Medulla oblongata (tissue), 1 donor: Measurements from ENCODE around the gene CNTLN.
"Not testable (repeated sequence)": the region's sequence is repeated elsewhere in the genome, so short reads cannot be mapped to it uniquely, and the experiment has no call there.

Experiments
- DNase-seq: peaks from one replicate; pipeline ENCODE4 v3.0.0-alpha.2; 2015; ENCODE audit errors: extremely low spot score

The CNTLN gene

DNA sequence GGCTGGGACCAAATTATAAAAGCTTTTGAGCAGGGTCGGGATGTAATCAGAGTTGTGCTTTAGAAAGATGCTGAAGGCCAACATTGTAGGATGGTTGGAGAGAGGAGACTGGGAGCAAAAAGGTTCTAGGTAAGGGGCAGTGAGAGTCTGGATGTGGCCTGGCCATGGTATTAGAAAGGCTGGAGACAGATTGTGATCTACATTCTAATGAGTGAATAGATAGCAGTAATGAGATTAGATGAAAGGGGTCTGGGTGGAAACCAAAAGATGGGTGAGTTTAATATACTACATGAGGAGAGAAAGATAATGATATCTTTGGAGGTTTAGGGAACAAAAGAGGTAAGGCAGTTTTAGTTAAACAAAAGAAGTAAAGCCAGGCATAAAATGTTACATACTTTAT, 355.3 kb downstream of the CNTLN start:
- DNase-seq: no peak

DNA sequence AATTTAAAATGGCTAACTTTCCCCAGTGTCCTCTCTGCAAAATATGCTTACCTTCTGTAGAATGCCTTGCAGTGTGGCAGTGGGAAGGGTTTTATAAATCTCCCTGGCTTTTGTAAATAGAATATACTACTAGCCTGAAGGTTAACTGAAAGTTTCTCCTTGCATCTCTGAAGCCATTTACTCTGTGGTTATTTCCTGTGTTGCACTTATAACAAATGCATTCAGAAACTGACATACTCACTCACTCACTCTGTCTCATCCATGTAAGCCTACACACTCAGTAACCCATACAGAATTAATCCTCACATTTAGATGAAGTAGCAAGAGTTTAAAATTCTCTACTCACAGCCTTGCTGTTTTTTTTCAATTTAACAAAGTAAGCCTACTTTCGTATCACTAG, 356.9 kb downstream of the CNTLN start:
- no peak for DNase-seq

DNA sequence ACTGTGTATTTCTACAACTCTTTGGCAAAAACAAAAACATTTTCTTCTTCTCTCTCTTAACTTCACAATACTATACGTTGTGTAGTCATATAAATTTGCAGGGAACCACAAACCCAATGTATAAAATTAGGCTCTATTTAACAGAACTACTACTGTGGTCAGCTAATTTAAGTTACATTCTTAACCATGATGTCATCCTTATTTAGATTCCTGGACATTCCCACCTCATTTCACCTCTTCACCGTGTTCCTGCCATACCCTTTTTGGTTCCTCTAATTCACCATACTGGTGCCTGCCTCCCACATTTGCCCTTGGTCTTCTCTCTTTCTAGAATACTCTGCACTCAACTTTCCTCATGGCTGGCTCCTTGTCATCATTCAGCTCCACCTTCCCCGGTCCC, 368.4 kb downstream of the CNTLN start:
- no peak for DNase-seq

DNA sequence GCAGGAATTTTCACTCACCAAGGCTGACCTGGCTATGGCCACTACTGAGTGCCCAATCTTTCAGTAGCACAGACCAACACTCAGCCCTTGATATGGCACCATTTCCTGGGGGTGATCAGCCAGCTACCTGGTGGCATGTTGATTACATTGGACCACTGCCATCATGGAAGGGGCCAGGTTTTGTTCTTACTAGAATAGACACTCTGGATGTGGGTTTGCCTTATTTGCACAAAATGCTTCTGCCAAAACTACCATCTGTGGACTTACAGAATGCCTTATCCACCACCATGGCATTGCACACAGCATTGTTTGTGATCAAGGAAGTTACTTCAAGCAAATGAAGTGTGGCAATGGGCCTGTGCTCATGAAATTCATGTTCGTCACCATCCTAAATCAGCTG, 374.3 kb downstream of the CNTLN start:
- no peak for DNase-seq

- no peak for DNase-seq
Measured at GRCh38 chr9:17509701-17510100, 374.9 kb downstream of the CNTLN start.

GRCh38 chr9:17519761-17520160, 384.9 kb downstream of the CNTLN start:
- DNase-seq: no peak

GRCh38 chr9:17520268-17521064, 385.6 kb downstream of the CNTLN start:
- no peak for DNase-seq

DNA sequence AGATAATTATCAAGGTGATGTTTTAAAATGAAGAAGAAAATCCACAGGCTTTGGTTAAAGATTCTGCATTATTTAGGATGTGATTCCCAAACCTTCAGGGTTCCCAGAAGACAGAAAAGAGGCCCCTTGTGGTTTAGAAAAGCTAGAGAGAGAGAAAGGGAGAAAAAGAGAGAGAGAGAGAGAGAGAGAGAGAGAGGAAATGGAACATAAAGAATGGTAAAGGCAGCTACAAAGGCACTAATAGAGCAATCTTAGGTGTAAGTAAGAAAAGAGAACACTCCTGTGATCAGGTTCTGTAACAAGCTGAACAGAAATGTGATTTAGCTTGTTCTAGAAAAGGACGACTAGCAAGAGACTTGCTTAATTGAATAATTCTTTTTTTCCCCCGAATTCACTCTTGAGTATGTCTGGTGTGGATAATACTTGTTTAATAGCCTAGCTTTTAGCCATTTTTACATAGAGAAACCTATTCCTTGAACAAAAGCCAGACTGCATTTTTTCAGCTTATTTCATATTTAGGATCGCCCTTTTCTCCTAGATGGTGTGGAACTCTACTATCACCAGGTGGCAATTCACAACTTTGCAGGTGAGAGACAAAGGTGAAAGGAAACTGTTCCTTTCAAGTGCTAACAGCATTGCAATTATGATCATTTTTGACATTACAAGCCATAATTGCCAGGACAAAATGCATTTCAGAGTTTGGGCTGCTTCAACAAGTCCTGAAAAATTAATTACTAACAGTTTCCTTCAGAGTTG, 386.4 kb downstream of the CNTLN start:
- DNase-seq: no peak

DNA sequence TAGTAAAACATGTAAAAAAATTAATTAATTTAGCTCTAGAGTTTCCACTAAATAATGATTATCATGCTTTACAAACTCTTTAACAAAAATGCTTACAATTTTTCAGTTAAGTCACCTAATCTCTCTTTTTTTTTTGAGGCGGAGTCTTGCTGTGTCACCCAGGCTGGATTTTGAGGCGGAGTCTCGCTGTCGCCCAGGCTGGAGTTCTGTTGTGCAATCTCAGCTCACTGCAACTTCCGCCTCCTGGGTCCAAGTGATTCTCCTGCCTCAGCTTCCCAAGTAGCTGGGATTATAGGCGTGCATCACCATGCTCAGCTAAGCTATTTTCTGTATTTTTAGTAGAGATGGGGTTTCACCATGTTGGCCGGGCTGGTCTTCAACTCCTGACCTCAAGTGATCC, 391.9 kb downstream of the CNTLN start:
- not testable (repeated sequence) for DNase-seq

GRCh38 chr9:17528859-17529258, 394.0 kb downstream of the CNTLN start:
- no peak for DNase-seq

DNA sequence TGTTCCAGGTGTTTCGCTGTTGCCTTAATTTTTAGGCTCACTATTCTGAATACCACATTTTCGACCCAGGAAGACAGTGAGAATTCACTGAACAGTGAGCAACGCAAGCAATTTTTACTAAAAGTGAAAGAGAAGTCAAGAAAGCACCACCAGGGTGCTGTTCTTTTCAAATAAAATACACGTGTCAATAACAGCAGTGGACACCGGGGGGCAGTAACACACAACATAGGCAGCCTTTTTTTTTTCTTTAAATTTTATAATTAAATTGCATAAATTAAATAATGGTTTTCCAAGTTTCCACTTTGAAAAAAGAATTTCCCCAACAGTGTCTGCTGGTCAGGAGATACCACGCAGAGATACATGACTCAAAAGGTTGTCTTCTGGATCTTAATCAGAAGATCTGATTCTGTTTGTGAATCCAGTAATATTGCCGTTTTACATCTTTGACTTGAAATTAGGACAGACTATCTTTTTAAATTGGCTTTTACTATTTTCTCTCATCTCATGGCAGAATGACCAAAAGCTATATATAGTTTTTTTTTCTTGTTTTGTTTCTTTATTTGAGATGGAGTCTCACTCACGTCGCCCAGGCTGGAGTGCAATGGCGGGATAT, 396.9 kb downstream of the CNTLN start:
- peak; percentile 55 for DNase-seq

- DNase-seq: no peak
Measured at GRCh38 chr9:17532461-17532860, 397.6 kb downstream of the CNTLN start.

GRCh38 chr9:17535176-17535575, 400.3 kb downstream of the CNTLN start:
- DNase-seq: no peak

DNA sequence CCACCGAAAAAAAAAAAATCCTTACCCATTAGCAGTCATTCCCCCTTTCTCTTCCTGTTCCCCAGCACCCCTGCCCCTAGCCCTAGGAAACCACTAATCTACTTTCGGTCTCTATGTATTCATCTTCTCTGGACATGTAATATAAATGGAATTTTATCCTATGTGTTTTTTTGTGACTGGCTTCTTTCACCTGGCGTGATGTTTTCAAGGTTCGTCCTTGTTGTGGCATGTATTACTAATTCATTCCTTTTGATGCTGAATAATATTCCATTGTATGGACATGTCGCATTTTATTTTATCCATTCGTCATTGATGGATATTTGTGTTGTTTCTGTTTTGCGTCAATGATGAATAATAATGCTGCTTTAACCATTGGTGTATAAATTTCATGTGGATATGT, 401.2 kb downstream of the CNTLN start:
- no peak for DNase-seq

GRCh38 chr9:17551023-17551422, 416.2 kb downstream of the CNTLN start:
- no peak for DNase-seq
